ENCODE data around the gene INSR. TPM values are rescaled to one million over a fixed set of nuclear protein-coding genes. Genes with fewer than 3 reads are reported as not detected.

The INSR gene
- total and polyA plus RNA-seq, 10 of the 15 experiments (the other 5 are each of a cell fraction or from before 2014, with no cell fraction given): 4.2 to 34.9 (median 13.6) TPM

- no peak overlapping the region for H3K4me3 ChIP-seq
- H3K9me3 ChIP-seq (replicated peaks; ENCODE audit: control insufficient read depth, insufficient read depth, low read length): no peaks in the 10 kb centered on the region; the same call in 1 of the 3 replicates
- no peaks in the 10 kb centered on the region; the same call in 1 of the 2 replicates for H4K20me1 ChIP-seq (ENCODE audit: control insufficient read depth, insufficient read depth)
- intact Hi-C loops (cut with micrococcal nuclease; ENCODE audit: unreplicated experiment) (no loop called here), in situ Hi-C loops (cut with MboI) (no loop called here)
- no peak overlapping the region for H3K9ac ChIP-seq (ENCODE audit: control insufficient read depth, insufficient read depth, low read length)
- peak overlapping the region; percentile 42; the same call in 1 of the 2 replicates for H3K27ac ChIP-seq (ENCODE audit: control insufficient read depth, insufficient read depth)
- no TSS peak for BruUV-seq (replicated peaks)
- no peak overlapping the region for H2AFZ ChIP-seq (ENCODE audit: control insufficient read depth, low read depth, low read length)
- H3K4me1 ChIP-seq (ENCODE audit: control insufficient read depth, insufficient read depth, low read length): peaks cover 30% of the 10 kb centered on the region
- ChIA-PET CTCF (interaction anchor here (0.6 to 1.4 kb wide), 3 partner anchors 15 to 173 kb away, joined by 3 to 5 read pairs (median 3); no protein-coding TSS in a partner anchor), SMC1A (ENCODE audit: uncharacterized antibody, unreplicated experiment) (interaction anchor here (0.6 to 2.2 kb wide), 9 partner anchors 13 to 108 kb away, joined by 3 to 6 read pairs (median 3); no protein-coding TSS in a partner anchor), RAD21 (ENCODE audit: unreplicated experiment) (interaction anchor here (0.8 to 1.7 kb wide), 9 partner anchors 18 to 124 kb away, joined by 3 to 8 read pairs (median 3); partner anchors contain the start of gene ARHGEF18), POLR2A (interaction anchor here (0.6 to 1.0 kb wide), 4 partner anchors 18 to 54 kb away, joined by 3 to 6 read pairs (median 4); no protein-coding TSS in a partner anchor)
- 78% methylated on average over 18 of the region's 18 CpGs for WGBS (ENCODE audit: insufficient coverage, insufficient replicate concordance, low lambda C conversion rate, missing lambda C conversion rate)
- H3K27me3 ChIP-seq (replicated peaks in 1 of 2; ENCODE audit: control insufficient read depth in 2 of 2, insufficient read depth in 2 of 2, low read length in 1 of 2): no peaks in the 10 kb centered on the region
- ATAC-seq (peak; percentile 53), FAIRE-seq (no peak), DNase-seq (ENCODE audit: low read depth, low spot score) (no peak)
- H3K4me2 ChIP-seq (ENCODE audit: control insufficient read depth, insufficient read depth): no peak overlapping the region
- peaks cover 48% of the 10 kb centered on the region for H3K79me2 ChIP-seq (ENCODE audit: control insufficient read depth, insufficient read depth, low read length)
- H3K36me3 ChIP-seq (ENCODE audit: control insufficient read depth in 2 of 2, insufficient read depth in 2 of 2, low read length in 1 of 2): no peaks in the 10 kb centered on the region; a peak in 2 of 4 replicates
- TF ChIP-seq SUZ12 (IDR thresholded peaks at IDR 0.05; ENCODE audit: unreplicated experiment) (no peak), EED (IDR thresholded peaks at IDR 0.05; ENCODE audit: low read depth) (no peak), BHLHE40 (IDR thresholded peaks at IDR 0.05; ENCODE audit: borderline replicate concordance in 1 of 2, low read depth in 2 of 2, low read length in 1 of 2) (peak in 1 of 2 experiments; percentile 27; a peak in 1 of 4 replicates), NBN (IDR thresholded peaks at IDR 0.05) (no peak), ZBTB33 (IDR thresholded peaks at IDR 0.05) (0 out of 2 replicates have a peak, but pooled peaks have one; percentile 39), GABPA (IDR thresholded peaks at IDR 0.05; ENCODE audit: low read depth) (no peak), MLLT1 (IDR thresholded peaks at IDR 0.05) (0 out of 2 replicates have a peak, but pooled peaks have one; percentile 54), ZSCAN29 (IDR thresholded peaks at IDR 0.05) (no peak), IKZF1 (conservative IDR thresholded peaks at IDR 0.05) (peak; percentile 44; the same call in 1 of the 2 replicates), RELA (IDR thresholded peaks at IDR 0.05; ENCODE audit: borderline replicate concordance, partially characterized antibody) (no peak), CHD1 (IDR thresholded peaks at IDR 0.05; ENCODE audit: low read depth, low read length) (no peak), SMC3 (IDR thresholded peaks at IDR 0.05; ENCODE audit: borderline replicate concordance, low read length) (no peak), ZNF384 (IDR thresholded peaks at IDR 0.05; ENCODE audit: borderline replicate concordance, low read depth, low read length) (peak; percentile 56; the same call in 1 of the 2 replicates), MEF2B (IDR thresholded peaks at IDR 0.05; ENCODE audit: partially characterized antibody, poor library complexity, severe bottlenecking) (no peak), IRF4 (IDR thresholded peaks at IDR 0.05; ENCODE audit: low read depth, low read length) (no peak), SREBF1 (IDR thresholded peaks at IDR 0.05; ENCODE audit: low read length) (no peak)
- TF ChIP-seq, protein P1, sequence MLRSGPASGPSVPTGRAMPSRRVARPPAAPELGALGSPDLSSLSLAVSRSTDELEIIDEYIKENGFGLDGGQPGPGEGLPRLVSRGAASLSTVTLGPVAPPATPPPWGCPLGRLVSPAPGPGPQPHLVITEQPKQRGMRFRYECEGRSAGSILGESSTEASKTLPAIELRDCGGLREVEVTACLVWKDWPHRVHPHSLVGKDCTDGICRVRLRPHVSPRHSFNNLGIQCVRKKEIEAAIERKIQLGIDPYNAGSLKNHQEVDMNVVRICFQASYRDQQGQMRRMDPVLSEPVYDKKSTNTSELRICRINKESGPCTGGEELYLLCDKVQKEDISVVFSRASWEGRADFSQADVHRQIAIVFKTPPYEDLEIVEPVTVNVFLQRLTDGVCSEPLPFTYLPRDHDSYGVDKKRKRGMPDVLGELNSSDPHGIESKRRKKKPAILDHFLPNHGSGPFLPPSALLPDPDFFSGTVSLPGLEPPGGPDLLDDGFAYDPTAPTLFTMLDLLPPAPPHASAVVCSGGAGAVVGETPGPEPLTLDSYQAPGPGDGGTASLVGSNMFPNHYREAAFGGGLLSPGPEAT (IDR thresholded peaks at IDR 0.05; ENCODE audit: low read depth): 0 out of 2 replicates have a peak, but pooled peaks have one; percentile 31
Measured at GRCh38 chr19:7224209-7224686, 70.0 kb downstream of the INSR start.

Measured in GM12878 (cell line).